Stimulated activated CD4-positive, alpha-beta T cell treated with anti-CD3 and anti-CD28 coated beads, Interleukin-2, amount 100 ng/mL, for 4 hours (primary cell): Measurements from ENCODE around the gene LRP2.

Experiments
- DNase-seq: peaks from one replicate; pipeline ENCODE4 v3.0.0-alpha.2; 2020; ENCODE audit warnings: low read depth

LRP2 gene

DNA sequence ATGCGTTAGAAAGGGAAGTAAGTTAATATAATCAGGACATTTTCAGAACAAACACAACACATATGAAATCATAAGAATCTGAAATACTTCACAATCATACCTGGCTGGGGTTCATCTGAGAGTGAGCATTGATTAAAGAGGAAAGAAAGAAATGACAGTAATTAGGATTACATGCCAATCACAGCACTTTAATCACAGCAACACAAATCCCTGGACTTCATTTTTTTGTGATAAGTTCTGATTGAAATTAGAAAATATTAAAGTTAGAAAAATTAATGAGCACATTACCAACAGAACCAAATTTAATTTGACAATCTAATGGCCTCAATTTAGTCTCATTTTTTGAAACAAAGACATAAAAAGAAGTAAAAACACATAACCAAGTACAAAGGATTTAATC, 121.9 kb downstream of the LRP2 start:
- DNase-seq: no peak

DNA sequence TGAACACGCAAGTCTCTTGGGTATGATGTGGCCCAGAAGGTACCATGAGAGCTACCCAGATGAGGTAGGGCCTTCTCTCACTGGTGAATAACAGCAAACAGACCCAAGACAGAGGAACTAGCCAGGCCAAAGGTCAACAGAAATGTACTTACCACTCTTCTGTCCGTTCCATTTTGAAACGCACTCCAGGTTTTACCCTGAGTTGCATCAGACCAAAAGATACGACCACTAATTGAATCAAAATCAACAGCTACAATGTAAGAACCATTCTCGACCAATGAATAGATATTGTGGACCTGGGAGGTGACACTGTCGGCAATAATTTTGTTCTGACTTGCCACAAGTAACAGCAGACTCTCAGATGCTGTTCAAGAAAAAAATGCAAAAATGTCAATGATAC, 124.4 kb downstream of the LRP2 start:
- DNase-seq: no peak

DNA sequence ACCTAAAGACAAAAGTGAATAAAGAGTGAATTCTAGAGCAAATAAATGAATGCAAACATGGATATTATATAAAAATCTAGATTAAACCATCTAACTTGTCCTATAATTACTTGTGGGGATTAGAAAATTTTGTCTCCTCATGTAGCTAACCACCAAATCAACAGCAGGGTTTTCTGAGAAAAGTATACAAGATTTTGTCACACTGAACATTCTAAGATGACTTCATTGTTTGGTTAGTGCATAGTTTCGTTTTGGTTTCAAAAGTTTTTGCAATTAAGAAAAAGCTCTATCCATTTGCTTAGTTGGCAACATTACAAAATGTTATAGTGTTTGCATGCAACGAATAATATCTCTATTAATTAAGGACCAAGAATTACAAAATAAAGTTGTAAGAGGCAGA, 125.0 kb downstream of the LRP2 start:
- no peak for DNase-seq

DNA sequence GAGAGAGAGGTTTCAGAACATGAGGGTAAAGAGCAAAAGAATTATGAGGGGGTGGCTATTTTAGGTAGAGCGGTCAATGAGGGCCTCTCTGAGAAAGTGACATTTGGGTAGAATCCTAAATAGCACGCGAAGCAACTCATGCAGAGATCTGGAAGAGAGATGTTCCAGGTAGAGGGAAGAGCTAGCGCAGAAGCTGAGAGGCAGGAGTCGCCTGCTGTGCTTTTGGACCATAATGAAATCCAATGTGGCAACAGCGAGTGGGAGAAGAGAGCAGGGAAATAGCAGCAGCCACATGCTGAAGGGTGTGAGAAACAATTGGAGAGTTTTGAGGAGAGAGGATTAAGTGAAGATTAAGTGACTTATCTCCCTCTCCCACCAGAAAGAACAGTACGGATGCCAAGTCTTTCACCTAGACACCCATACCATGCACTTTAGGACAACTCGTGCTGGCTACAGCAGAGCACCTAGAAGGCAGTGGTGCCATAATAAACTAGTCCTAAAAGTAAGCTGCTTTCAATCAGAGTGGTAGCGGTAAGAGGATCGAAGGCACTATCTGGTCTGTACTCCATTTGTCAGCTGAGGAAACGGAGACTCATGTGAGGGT, 129.7 kb downstream of the LRP2 start:
- no peak for DNase-seq

DNA sequence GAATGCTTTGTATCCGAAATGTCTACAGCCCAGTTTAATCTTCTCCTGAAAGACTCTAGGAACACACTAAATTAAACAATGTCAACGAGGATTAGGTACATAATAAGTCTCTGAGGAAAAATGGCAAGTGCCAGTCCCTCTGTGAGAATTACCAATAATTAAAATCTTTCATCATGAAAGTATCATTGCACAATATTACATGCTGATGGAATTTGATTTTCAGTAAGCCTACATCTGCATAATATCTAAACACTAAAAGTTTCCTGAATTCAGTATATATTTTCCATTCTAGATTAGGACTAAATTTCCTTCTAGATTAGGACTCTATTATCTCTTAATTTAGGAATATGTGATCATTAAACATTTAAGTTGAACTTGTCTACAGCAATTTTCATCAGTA, 132.1 kb downstream of the LRP2 start:
- no peak for DNase-seq

DNA sequence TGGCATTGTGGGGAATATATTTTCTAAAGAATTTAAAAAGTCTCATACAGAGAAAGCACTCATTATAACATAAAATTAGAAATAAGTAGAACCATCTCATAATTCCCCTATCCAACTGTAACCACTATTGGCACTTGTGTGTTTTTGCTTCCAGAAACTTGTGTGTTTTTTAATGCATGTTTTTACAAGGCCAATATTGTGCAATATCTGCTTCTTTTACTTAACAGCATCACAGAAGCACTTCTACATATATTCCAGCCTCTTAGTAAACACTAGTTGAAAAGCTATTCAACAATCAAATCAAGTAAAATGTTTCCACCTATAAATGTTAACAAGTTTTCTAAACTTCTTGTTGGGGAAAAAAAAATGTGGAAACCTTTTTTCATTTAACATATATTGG, 132.7 kb downstream of the LRP2 start:
- DNase-seq: no peak

DNA sequence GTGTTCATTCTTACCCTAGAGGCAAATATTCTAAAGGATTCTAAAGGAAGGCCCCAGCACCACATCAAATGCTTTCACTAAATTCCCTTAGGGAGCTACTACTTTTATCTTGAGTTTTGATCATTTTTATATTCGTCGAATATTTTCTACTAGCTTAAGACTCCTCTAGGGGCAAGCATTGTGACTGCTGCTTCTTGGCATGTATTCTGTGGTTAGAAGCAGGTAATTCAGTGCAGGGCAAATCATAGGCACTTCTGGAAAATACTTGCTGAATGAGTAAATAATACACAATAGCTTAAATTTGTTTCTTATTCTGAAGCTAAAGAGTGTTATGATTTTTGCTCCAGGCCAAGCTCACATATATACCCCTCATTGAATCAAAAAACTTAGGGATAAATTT, 136.4 kb downstream of the LRP2 start:
- no peak for DNase-seq

DNA sequence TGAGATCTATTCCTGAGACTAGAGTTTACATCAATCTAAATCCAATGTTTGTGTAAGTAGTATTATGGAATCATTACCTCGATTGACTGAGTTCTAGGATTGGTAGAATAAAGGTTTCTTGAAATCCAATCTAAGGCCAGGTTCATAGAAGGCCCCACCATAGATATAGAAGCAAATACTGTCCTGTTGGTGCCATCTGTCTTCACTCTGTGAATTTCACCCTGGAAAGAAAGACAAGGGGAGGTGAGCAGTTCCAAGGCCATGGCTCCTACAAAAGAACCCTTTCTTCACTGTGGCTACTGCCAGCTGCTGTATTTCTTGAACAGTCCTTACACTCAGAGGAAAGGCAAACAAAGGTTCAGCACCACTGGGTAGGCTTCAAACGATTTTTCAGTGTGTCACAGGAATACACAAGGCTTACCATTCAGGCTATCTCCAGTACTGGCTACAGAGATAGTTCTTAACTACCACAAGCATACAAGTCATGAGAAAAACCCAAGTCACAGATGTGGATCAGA, 137.0 kb downstream of the LRP2 start:
- no peak for DNase-seq

DNA sequence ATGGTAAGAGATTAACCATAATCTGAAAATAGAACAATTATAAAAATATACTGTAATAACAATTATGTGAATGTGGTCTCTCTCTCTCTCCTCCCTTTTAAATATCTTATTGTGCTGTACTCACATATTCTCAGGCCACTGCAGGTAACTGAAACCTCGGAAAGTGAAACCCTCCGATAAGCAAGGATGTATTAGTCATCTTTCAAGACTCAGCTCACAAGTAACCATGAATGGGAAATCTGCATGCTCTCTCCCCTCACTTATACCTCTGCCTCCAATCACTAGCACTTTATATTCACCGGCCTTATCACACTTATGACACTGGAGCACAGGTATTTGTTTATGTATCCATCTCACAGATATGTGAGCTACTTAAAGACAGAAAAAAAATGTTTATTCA, 139.7 kb downstream of the LRP2 start:
- DNase-seq: no peak

DNA sequence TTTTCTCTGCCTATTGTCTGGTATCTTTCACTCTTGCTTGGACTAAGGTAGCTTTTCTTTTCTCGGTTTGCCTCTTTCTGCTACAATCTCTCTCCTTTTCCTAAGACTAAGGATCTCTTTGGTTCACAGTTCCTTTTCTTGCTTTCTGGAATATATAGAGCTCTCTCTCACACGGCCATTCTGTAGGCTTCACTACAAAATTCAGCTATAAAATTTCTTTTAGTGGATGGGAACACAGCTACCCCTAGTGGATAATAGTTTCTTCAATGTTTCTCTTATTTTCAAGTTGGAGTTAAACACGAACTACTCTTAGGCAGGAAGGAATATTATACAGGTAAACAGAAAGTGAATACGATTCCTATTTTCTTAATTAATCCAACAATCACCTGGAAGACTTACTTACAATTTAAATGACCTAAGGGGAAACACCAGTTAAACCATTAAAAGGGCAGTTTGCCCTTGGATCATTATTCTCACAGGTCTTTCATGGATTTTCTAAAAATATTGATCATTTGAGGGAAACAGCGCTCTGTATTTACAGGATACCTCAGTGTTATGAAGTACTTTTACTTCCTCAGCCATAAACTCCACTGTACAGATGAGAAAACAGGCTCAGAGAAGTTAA, 140.5 kb downstream of the LRP2 start:
- no peak for DNase-seq

DNA sequence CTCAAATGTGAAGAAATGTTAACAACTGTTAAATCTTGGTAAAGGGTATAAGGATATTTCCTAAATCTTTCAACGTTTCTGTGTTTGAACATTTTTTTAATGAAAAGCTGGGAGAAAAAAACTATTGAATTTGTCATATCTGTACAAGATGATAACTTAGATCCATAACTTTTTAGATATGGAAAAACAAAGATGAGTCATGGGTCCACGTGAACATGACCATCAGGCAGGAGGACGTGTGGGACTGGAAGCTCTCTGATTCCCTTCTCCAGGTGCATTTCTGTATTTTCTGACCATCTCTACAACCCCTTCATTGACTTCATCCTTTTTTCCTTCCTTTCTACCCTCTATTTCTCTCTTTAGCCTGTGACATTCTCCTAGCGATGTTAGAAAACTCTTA, 151.4 kb downstream of the LRP2 start:
- no peak for DNase-seq

DNA sequence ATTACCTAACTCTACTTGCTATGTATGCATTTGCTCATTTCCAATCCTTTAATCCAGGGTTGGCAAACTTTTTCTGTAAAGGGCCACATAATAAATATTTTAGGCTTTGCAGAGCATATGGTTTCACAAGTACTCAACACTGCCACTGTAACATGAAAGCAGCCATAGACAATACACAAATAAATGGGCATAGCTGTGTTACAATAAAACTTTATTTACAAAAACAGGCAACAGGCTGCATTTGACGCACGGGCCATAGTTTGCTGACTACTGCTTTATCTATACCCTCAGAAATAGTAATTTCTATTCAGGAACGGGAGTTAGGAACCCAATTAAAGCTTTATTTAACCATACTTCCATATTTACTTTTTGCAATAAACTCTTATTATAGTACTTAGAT, 154.3 kb downstream of the LRP2 start:
- no peak for DNase-seq

DNA sequence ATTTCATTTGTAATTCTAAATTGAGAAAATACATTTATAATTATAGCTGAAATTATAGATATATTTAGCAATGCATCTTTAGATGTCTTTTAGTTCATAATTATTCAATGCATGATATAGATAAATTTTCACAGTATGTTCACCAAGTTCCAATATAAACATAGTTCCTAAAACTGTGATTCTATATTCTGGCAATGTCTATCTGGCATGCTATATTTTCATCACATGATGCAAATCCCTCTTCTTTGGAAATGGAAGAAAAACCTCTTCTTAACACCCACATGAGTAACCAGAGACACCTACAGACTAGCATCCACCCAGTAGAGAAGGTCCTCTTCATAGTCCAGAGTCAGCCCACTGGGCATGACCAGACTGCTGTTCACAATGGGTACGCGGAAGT, 157.2 kb downstream of the LRP2 start:
- no peak for DNase-seq

DNA sequence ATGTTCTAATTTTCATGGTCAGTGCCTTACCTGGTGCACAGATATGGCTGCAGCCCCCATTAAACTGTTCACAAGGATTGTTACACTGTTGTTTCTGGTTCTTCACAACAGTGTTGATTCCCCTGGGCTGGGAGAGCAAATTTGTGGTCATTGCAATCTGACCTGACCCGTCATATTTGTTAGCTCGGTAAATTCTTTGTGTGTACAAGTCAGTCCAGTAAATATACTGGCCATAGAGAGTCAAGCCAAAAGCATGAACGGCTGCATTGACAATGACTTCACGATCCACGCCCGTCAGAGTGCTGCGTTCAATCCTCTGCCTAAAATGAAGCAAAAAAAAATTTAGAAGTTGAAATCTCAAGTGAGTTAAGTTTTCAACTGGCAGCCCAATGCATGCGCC, 158.4 kb downstream of the LRP2 start:
- DNase-seq: no peak

DNA sequence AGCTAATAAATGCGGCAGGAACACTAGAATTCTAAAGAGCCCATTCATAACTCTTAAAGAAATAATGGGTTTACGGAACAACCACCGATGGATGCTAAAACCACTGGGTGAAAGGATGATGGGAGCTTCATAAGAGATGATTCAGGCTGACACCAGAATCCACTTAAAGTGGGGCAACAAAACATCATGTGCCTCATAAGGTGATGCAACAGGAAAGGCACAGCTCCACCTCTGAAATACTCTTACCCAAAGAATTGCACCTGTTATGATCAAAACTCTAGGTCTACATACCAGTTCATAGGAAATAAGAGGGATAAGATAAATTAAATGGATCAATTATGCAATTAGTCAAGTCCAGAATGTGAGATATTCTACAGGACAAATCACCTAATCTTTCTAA, 161.6 kb downstream of the LRP2 start:
- DNase-seq: no peak

DNA sequence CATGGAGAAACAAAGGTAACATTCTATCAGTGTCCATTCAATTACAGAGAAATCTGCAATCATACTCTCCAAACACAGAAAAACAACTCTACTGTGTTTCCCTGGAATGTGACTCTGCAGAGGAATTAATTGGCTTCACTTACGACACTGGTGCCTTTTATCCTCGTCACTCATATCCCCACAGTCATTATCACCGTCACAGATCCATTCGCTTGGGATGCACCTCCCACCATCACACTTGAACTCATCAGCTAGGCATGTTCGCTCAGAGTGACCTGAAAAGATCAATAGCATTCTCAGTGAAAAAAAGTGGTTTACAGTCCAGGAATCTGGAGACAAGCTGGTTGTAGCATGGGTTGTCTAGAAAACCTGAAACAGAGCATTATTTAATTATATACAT, 168.7 kb downstream of the LRP2 start:
- no peak for DNase-seq

DNA sequence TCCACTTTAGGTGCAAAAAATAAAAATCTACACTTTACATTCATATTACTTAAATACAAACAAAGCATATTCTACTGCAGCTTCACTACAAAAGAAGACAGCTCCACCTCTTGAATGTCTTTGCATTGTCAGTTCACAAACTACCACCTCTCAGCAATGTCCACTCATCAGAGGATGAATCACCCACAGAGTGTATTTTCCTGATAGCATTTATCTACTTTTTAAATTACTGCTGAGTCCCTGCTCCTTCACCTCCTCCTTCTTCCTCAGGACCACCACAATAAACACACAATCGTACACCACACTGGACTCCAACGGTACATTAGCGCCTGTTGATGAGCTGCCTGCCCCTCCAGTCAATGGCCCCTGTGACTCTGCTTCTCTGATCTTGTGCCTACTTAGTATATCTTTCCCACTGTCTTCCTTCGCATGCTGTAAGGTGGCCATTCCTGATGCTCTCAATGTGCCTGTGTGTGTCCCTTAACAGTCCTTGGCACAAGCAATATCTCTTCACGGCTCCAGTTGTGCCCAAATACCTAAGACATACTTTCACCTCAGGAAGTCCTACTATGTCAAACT, 172.0 kb downstream of the LRP2 start:
- DNase-seq: no peak

DNA sequence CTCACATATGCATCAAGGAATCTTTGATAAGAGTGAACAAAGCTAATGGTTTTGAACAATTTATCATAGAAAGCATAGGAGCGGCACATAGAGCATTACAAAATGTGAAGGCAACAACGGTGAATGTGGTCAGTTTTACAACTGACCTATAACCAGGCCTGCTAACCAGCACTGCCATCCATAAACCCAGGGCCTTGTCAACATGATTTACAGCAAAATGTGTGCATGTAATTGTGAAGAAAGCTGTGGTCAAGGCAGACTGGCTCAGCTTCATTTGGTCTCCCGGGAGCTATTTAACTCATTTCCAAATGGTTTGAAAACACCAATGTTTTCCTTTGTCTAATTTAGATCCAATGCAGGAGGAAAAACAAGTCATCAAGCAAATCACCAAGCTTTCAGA, 173.2 kb downstream of the LRP2 start:
- no peak for DNase-seq

DNA sequence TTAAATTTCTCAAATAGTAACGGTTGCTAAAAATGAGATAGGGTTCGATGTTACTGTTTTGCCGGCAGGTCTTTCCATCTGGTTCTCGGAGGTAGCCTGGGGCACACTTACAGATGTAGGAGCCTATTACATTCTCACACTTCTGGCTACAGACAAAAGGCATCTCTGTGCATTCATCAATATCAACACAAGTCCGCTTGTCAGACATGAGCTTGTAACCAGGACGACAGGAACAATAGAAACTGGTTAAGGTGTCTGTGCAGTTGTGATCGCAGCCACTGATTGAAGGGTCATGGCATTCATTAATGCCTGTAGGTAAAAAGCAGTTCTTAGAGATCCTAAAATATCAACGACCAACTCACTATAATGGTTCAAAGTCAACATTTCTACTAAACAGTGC, 176.6 kb downstream of the LRP2 start:
- no peak for DNase-seq

DNA sequence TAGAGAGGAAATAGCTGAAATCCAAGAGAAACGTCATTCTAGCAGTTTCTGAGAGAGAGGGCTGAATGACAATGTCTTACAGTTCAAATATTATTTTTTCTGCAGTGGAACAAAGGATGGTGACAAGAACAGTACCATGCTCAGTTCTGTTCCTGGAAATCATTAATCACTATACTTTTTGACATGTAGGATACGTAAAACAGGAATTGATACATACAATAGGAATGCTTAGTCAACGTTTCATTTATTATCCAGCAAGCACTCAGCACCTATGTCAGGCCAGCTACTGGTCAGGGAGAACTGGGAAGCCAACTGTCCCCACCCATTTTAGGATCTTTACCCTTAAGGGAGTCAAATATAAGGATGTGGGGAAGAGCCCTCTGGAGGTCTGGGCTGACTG, 178.3 kb downstream of the LRP2 start:
- DNase-seq: no peak

DNA sequence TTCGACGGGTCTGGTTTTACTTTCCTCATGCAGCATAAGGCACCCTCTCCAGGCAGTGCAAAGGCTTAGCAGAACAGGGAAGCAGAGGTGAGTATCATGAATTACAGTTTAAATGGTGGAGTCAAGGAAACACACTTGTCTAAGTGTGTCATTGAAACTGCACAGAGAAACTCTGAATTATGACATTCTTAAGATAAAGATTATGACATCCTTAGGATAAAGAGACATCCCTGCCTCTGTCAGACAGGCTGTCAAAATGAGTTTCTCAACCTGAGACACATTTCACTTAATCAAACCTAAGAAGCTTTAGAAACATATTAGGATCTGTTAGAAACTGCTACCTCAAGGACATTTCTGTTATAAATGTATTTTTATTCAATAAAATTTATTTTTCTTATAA, 179.8 kb downstream of the LRP2 start:
- no peak for DNase-seq

DNA sequence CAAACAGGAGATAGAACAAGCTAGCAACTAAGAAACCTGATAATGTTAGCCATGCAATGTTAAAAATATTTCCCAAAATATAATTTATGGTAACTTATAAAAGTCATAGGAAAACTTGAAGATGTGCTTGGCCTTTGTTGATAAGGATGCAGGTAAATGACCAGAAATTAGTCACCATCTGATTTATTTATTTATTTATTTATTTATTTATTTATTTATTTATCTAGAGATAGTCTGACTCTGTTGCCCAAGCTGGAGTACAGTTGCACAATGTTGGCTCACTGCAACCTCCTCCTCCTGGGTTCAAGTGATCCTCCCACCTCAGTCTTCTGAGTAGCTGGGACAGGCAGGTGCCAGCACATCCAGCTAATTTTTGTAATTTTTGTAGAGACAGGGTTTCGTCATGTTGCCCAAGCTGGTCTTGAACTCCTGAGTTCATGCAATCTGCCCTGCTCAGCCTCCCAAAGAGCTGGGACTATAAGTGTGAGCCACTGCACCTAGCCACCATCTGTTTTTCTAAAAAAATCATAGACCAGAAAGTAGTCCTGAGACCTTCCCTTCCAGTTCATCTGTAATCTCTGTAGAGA, 183.4 kb downstream of the LRP2 start:
- no peak for DNase-seq

DNA sequence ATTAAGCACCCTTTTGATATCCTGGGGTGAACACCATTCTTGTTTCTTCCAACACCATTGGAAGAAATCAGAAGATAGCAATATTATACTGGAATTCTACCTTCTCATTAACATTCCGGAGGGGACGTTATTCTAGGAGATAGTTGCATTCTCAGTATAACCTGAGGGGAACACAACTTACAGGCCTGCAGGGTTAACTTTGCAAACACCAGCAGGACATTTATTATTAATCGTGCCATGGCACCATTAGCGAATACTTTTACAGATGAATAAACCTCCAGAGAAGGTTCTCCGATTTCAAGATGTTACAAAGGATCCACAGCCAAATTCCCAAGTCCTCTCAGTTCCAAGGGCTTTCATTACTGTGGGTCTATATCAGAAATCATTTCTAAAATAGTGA, 184.0 kb downstream of the LRP2 start:
- no peak for DNase-seq

DNA sequence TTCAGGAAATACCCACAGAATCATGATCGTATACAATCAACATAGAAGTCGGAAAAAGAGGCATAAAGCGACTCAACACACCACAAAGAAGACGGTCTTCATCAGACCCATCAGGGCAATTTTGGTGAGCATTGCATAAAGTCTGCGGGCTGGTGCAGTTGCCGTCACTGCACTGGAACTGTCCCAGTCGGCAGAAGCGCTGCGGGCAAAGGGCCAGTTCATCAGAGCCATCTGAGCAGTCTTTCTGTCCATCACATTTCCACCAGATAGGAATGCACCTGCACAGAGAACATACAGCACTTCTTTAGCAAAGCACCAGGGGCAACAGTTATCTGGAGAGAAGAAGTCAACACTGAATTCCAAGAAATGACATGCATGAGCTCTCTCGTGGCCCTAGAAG, 187.2 kb downstream of the LRP2 start:
- no peak for DNase-seq
